ENCODE data around the gene JMJD8. TPM values are rescaled to one million over a fixed set of nuclear protein-coding genes. Genes with fewer than 3 reads are reported as not detected.

The JMJD8 gene, protein sequence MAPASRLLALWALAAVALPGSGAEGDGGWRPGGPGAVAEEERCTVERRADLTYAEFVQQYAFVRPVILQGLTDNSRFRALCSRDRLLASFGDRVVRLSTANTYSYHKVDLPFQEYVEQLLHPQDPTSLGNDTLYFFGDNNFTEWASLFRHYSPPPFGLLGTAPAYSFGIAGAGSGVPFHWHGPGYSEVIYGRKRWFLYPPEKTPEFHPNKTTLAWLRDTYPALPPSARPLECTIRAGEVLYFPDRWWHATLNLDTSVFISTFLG
- 18.2 and 82.3 TPM in 2 replicates for total RNA-seq (2011; cell fraction: chromatin; rRNA removed; ENCODE audit: low replicate concordance)
- total RNA-seq (2011; cell fraction: nucleolus; rRNA removed): 114 and 120 TPM in 2 replicates
- 55.7 and 56.0 TPM in 2 replicates for total RNA-seq (2011; cell fraction: nucleoplasm; rRNA removed)
- 48.3 and 63.8 TPM in 2 replicates for total RNA-seq (2014; rRNA removed)
- 9.6 and 15.8 TPM in 2 replicates for total RNA-seq (2014; rRNA removed; fragmentation: Illumina TruSeq; extraction: Trizol)
- 28.3 and 29.3 TPM in 2 replicates for total RNA-seq (2015; rRNA removed; fragmentation: Illumina TruSeq; extraction: Trizol)
- 50.6 and 56.6 TPM in 2 replicates for total RNA-seq (2021)
- 22.2 and 33.4 TPM in 2 replicates for polyA plus RNA-seq (2011; rRNA removed)
- polyA plus RNA-seq (2011; cell fraction: cytosol; rRNA removed): 35.0 and 78.3 TPM in 2 replicates
- polyA plus RNA-seq (2011; cell fraction: nucleus; rRNA removed): 96.4 and 165 TPM in 2 replicates
- polyA plus RNA-seq (2012): 52.6 and 67.7 TPM in 2 replicates
- polyA plus RNA-seq (2014; fragmentation: Illumina TruSeq; extraction: Trizol): 43.3 and 47.9 TPM in 2 replicates
- 1 to 10 TPM; 1.2 to 2.3 TPM for polyA plus RNA-seq (2014; fragmentation: Nextera tagmentation; extraction: Ambion mirVana)
- polyA plus RNA-seq (2014; rRNA removed): 46.6 and 48.7 TPM in 2 replicates
- polyA minus RNA-seq (2011; rRNA and poly(A)+ RNA removed): 5.2 and 7.4 TPM in 2 replicates
- polyA minus RNA-seq (2011; cell fraction: cytosol; rRNA and poly(A)+ RNA removed): 16.1 and 16.5 TPM in 2 replicates
- 65.4 and 66.1 TPM in 2 replicates for polyA minus RNA-seq (2011; cell fraction: nucleus; rRNA and poly(A)+ RNA removed)
- Bru-seq, nascent RNA: percentile 71 among the genes with signal in this experiment
- BruChase-seq, experiment 1, labeled RNA remaining after a 2-hour chase: percentile 60 among the genes with signal in this experiment
- percentile 68 among the genes with signal in this experiment for BruChase-seq, experiment 2, labeled RNA remaining after a 6-hour chase
- long read RNA-seq, experiment 1, transcript JMJD8-201 (9 exons, 2,038 nt): major isoform, 17 of 135 reads
- long read RNA-seq, experiment 1, transcript JMJD8-209 (8 exons, 2,205 nt): minor isoform, 7 of 135 reads
- long read RNA-seq, experiment 1, partial matches to known transcripts: 42 of 135 reads
- long read RNA-seq, experiment 1, other reads (novel, unspliced or antisense): 59 of 135 reads
- long read RNA-seq, experiment 2, transcript JMJD8-201 (9 exons, 2,038 nt): major isoform, 10 of 64 reads
- long read RNA-seq, experiment 2, partial matches to known transcripts: 10 of 64 reads
- long read RNA-seq, experiment 2, other reads (novel, unspliced or antisense): 36 of 64 reads
- long read RNA-seq, experiment 3, partial matches to known transcripts: 3 of 18 reads
- long read RNA-seq, experiment 3, other reads (novel, unspliced or antisense): 9 of 18 reads

DNA sequence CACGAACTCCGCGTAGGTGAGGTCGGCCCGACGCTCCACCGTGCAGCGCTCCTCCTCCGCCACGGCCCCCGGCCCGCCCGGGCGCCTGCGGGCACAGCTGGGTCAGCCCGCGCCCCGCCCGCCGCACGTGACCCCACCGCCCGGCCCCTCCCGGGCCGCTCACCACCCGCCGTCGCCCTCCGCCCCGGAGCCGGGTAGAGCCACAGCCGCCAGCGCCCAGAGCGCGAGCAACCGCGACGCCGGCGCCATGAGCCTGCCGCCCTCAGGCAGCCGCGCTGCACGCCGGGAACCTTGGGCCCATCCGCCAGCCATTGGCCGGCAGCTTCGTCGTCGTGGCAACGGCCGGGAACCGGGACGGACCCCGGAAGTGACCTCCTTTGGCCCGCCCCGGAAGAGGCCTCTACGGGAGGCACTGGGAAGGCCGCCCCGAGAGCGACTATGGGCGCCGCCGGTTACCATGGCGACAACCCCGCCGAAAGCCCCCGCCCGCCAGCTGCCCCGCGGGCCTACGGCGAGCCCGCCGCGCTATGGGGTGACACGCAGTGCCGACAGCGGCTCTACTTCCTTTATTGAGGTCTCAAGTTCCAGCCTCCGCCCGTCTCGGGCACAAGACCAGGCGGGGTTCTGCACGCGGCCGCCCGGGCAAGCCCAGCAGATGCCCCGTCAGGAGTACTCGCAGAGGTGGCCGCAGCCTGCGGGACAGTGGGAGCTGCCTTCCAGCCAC lies at the start of gene JMJD8:
JMJD8 (minus strand) TSS at position 264 of the 724 bp plus-strand sequence; CDS start at position 249, 15 bp downstream.
- peaks cover 47% of the 10 kb centered on the region for H3K79me2 ChIP-seq (ENCODE audit: control insufficient read depth, insufficient read depth, low read length)
- H2AFZ ChIP-seq (ENCODE audit: low read depth, low read length): peak within 1 kb of the TSS; percentile 24; the same call in 1 of the 2 replicates
- peaks cover 27 to 96% of the 10 kb centered on the region in 2 experiments for H3K4me1 ChIP-seq (replicated peaks in 1 of 2; ENCODE audit: control insufficient read depth in 2 of 2, insufficient read depth in 2 of 2, low read length in 2 of 2)
- no peaks in the 10 kb centered on the region for H3K27me3 ChIP-seq (ENCODE audit: control insufficient read depth in 2 of 2, insufficient read depth in 2 of 2, low read length in 2 of 2)
- intact Hi-C loops (cut with micrococcal nuclease): loop anchor here (5.0 kb wide), 1 partner anchor 287 kb away; the partner anchor contains the start of gene NME4
- peaks cover 66% of the 10 kb centered on the region for H3K36me3 ChIP-seq (ENCODE audit: control insufficient read depth, insufficient read depth, low read length)
- peak within 1 kb of the TSS; percentile 75 for H3K4me2 ChIP-seq (ENCODE audit: insufficient read depth, low read length)
- peak within 1 kb of the TSS; percentile 88 for H3K27ac ChIP-seq (ENCODE audit: extremely low read depth, low read depth, low read length)
- no peaks in the 10 kb centered on the region for H3K9me3 ChIP-seq (replicated peaks; ENCODE audit: control insufficient read depth, insufficient read depth, low read depth, low read length)
- FAIRE-seq (peak; percentile 92), DNase-seq (ENCODE audit: extremely low read depth in 1 of 4, low spot score in 3 of 4) (peak; percentile 83 to 97 (median 90)), ATAC-seq (peak; percentile 76)
- peak within 1 kb of the TSS; percentile 98 for H3K4me3 ChIP-seq
- 17% methylated on average over 42 of the region's 91 CpGs for WGBS (ENCODE audit: insufficient coverage, low coverage, missing lambda C conversion rate)
- BruUV-seq (replicated peaks): no TSS peak
- ChIA-PET POLR2A (interaction anchor here (0.6 to 0.8 kb wide), 5 partner anchors 9 to 442 kb away, joined by 3 to 6 read pairs (median 3); partner anchors contain the start of gene RHBDL1), CTCF (ENCODE audit: low intra/inter-chr PET ratio) (no interaction called here)
- peaks cover 13% of the 10 kb centered on the region for H3K9me1 ChIP-seq (ENCODE audit: control insufficient read depth, insufficient read depth, low read length)
- H3K9ac ChIP-seq (ENCODE audit: insufficient read depth in 1 of 2, low read depth in 2 of 2, low read length in 2 of 2): peak within 1 kb of the TSS; percentile 71 to 98
- H4K20me1 ChIP-seq (replicated peaks; ENCODE audit: control insufficient read depth, insufficient read depth, low read length): peaks cover 21% of the 10 kb centered on the region
- in situ Hi-C loops (cut with MboI): no loop called here
- TF ChIP-seq ZNF780A (CRISPR knock-in tag; IDR thresholded peaks at IDR 0.05) (no peak), SRF (CRISPR knock-in tag; IDR thresholded peaks at IDR 0.05) (peak in 1 of 2 experiments; percentile 92; a peak in 2 of 4 replicates), NR2C1 (IDR thresholded peaks at IDR 0.05) (peak; percentile 90), NR2C1 (tag; IDR thresholded peaks at IDR 0.05) (peak; percentile 94), PCBP1 (IDR thresholded peaks at IDR 0.05; ENCODE audit: low read depth, low read length, poor library complexity, severe bottlenecking) (no peak), KAT7 (CRISPR knock-in tag; IDR thresholded peaks at IDR 0.05; ENCODE audit: borderline replicate concordance) (no peak), TAF9B (IDR thresholded peaks at IDR 0.05; ENCODE audit: partially characterized antibody) (no peak), PHF20 (IDR thresholded peaks at IDR 0.05; ENCODE audit: partially characterized antibody) (peak; percentile 65), ESRRA (IDR thresholded peaks at IDR 0.05; ENCODE audit: borderline replicate concordance, low read depth) (0 out of 2 replicates have a peak, but pooled peaks have one; percentile 44), ZNF217 (CRISPR knock-in tag; IDR thresholded peaks at IDR 0.05) (no peak), OTX1 (CRISPR knock-in tag; IDR thresholded peaks at IDR 0.05) (no peak)
- TF ChIP-seq, protein P1, sequence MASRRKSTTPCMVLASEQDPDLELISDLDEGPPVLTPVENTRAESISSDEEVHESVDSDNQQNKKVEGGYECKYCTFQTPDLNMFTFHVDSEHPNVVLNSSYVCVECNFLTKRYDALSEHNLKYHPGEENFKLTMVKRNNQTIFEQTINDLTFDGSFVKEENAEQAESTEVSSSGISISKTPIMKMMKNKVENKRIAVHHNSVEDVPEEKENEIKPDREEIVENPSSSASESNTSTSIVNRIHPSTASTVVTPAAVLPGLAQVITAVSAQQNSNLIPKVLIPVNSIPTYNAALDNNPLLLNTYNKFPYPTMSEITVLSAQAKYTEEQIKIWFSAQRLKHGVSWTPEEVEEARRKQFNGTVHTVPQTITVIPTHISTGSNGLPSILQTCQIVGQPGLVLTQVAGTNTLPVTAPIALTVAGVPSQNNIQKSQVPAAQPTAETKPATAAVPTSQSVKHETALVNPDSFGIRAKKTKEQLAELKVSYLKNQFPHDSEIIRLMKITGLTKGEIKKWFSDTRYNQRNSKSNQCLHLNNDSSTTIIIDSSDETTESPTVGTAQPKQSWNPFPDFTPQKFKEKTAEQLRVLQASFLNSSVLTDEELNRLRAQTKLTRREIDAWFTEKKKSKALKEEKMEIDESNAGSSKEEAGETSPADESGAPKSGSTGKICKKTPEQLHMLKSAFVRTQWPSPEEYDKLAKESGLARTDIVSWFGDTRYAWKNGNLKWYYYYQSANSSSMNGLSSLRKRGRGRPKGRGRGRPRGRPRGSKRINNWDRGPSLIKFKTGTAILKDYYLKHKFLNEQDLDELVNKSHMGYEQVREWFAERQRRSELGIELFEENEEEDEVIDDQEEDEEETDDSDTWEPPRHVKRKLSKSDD (conservative IDR thresholded peaks at IDR 0.05; ENCODE audit: low read length): 0 out of 2 replicates have a peak, but pooled peaks have one; percentile 40
- TF ChIP-seq, protein P2, sequence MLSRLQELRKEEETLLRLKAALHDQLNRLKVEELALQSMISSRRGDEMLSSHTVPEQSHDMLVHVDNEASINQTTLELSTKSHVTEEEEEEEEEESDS (CRISPR knock-in tag; IDR thresholded peaks at IDR 0.05): no peak

Data from K562 (cell line).